PC-3 (cell line): Measurements from ENCODE around the gene PMAIP1.

ENCODE experiments used
- EZH2 ChIP-seq: fragments of 300-600 bp; sonication (generic); IDR thresholded peaks from one replicate; pipeline ENCODE4 v1.6.1; 2017; ENCODE audit warnings: antibody characterized with exemption, mild to moderate bottlenecking, low read length; ENCODE audit not compliant: unreplicated experiment
- EZH2phosphoT487 ChIP-seq: fragments of 300-600 bp; sonication (generic); IDR thresholded peaks from 2 replicates; pipeline ENCODE4 v1.6.1; 2018; ENCODE audit warnings: mild to moderate bottlenecking, antibody characterized with exemption, low read length, borderline replicate concordance
- TF ChIP-seq, protein P1 (sequence below): fragments of 300-600 bp; sonication (generic); conservative IDR thresholded peaks from 2 replicates; pipeline ENCODE4 v1.5.1; 2017; ENCODE audit warnings: antibody characterized with exemption, low read depth, mild to moderate bottlenecking, low read length

DNA sequence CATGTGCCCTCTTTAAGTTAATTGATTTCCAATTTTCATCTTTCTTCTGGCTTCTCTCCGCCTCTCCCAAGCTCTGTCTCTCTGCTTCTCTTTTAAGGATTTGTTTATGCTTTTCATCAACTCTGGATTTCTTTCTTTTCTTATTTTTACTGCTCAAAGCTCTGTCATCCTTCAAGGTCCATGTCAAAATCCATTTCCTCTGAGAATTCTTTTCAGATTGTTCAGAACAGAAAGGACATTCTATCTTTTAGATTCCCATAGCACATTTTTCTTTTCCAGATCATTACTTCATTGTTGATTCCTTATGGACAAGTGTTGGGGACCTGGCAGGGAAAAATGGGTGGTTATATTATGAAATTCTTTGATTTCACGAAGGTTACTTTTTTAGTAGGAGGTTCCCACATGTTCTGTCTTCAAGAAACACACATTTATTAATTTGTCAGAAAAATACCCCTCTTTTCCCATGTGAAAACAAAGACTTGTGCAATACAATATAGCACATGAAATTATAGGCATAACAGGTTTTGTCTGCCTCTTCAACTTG is 12.3 kb downstream of the PMAIP1 start:
- TF ChIP-seq EZH2 (no peak), EZH2phosphoT487 (no peak)
- TF ChIP-seq, protein P1, sequence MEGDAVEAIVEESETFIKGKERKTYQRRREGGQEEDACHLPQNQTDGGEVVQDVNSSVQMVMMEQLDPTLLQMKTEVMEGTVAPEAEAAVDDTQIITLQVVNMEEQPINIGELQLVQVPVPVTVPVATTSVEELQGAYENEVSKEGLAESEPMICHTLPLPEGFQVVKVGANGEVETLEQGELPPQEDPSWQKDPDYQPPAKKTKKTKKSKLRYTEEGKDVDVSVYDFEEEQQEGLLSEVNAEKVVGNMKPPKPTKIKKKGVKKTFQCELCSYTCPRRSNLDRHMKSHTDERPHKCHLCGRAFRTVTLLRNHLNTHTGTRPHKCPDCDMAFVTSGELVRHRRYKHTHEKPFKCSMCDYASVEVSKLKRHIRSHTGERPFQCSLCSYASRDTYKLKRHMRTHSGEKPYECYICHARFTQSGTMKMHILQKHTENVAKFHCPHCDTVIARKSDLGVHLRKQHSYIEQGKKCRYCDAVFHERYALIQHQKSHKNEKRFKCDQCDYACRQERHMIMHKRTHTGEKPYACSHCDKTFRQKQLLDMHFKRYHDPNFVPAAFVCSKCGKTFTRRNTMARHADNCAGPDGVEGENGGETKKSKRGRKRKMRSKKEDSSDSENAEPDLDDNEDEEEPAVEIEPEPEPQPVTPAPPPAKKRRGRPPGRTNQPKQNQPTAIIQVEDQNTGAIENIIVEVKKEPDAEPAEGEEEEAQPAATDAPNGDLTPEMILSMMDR: no peak
